Choroid plexus epithelial cell (primary cell): ENCODE results near the gene LYPLA2.

Source experiments
- DNase-seq: peaks from one replicate; pipeline ENCODE4 v3.0.0-alpha.2; 2010; ENCODE audit warnings: low read depth
- H3K4me3 ChIP-seq: 2 replicates; pipeline ENCODE4 v1.5.1; 2011; ENCODE audit warnings: low read depth, mild to moderate bottlenecking, control low read depth, low read length, moderate library complexity
- TF ChIP-seq, protein P1 (sequence below): conservative IDR thresholded peaks from 2 replicates; pipeline ENCODE4 v1.5.1; 2011; ENCODE audit warnings: low read depth, mild to moderate bottlenecking, control low read depth, inconsistent platforms, low read length, moderate library complexity

The LYPLA2 gene

DNA sequence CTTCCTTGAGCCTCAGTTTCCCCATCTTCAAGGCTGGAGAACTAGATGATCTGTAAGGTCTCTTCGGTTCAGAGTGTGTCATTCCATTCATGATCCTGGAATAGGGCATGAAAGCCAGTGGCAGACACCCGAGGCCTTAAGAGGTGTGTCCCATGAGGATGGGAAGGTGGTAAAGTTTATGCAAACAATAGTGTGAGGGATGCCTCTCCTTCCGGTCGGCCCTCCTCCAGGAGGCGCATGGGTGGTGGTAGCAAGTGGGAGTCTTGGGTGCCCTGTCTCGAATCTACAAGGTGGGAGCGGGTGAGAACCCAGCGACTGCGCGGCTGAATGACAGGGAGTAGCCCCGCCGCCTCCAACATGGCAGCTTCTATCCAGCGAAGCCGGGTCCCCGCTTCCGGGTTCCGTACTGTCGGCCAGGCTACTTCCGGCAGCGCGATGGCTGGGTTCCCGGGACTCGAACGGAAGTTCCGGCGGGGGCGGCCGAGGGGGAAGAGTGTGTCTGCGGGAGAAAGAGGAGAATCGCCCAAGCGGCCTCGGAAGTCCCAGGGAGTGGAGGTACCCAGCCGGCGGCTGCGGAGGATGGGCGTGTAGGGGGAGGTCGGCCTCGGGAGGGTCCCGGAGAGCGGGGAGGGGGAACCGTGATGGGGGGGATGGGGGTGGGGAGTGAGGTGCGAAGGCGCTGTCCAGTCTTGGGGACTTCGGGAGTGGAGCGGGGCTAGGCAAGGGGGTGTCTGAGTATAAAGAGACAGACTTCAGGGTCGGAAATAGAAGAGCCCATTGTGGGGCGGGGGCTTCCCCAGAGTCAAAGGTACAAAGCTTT, at the start of gene LYPLA2:
Gene LYPLA2, plus strand, starts transcription at position 450 of the 820 bp plus-strand sequence. CDS start 1,538 bp downstream, outside the sequence.
- H3K4me3 ChIP-seq = peak within 1 kb of the TSS; percentile 82

DNA sequence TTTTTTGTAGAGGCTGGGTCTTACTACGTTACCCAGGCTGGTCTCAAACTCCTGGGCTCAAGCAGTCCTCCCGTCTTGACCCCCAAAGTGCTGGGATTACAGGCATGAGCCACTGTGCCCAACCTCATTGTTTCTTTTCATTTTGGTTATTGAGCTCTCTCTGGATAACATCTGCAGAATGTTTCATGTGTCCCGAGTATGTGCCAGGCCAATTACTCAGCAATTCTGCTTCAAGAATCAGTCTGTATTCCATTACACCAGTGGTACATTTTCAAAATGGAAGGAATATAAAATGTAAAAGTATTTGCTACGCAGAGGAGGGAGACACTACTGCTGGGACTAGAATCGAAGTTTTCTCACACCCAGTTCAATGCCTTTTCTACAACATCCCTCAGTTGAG, 49.3 kb upstream of the LYPLA2 start:
- DNase-seq = no peak
- H3K4me3 ChIP-seq = no peak overlapping the region
- TF ChIP-seq, protein P1, sequence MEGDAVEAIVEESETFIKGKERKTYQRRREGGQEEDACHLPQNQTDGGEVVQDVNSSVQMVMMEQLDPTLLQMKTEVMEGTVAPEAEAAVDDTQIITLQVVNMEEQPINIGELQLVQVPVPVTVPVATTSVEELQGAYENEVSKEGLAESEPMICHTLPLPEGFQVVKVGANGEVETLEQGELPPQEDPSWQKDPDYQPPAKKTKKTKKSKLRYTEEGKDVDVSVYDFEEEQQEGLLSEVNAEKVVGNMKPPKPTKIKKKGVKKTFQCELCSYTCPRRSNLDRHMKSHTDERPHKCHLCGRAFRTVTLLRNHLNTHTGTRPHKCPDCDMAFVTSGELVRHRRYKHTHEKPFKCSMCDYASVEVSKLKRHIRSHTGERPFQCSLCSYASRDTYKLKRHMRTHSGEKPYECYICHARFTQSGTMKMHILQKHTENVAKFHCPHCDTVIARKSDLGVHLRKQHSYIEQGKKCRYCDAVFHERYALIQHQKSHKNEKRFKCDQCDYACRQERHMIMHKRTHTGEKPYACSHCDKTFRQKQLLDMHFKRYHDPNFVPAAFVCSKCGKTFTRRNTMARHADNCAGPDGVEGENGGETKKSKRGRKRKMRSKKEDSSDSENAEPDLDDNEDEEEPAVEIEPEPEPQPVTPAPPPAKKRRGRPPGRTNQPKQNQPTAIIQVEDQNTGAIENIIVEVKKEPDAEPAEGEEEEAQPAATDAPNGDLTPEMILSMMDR = no peak

More for the DNA sequence above, at the start of gene LYPLA2:
- TF ChIP-seq, protein P1 = peak; percentile 17
- peak; percentile 91 for DNase-seq

- TF ChIP-seq, protein P1 = no peak
- H3K4me3 ChIP-seq = peak overlapping the region; percentile 91
- no peak for DNase-seq
Observed at GRCh38 chr1:23742670-23743286, 48.2 kb upstream of the LYPLA2 start.

- peak within 1 kb of the TSS; percentile 91 for H3K4me3 ChIP-seq
- TF ChIP-seq, protein P1 = no peak
- DNase-seq = peak; percentile 62
Observed at GRCh38 chr1:23743287-23744152, 47.4 kb upstream of the LYPLA2 start, which contains the start of gene ELOA. Gene ELOA (plus strand): TSS chr1:23743471. CDS start chr1:23743504, 33 bp downstream.

DNA sequence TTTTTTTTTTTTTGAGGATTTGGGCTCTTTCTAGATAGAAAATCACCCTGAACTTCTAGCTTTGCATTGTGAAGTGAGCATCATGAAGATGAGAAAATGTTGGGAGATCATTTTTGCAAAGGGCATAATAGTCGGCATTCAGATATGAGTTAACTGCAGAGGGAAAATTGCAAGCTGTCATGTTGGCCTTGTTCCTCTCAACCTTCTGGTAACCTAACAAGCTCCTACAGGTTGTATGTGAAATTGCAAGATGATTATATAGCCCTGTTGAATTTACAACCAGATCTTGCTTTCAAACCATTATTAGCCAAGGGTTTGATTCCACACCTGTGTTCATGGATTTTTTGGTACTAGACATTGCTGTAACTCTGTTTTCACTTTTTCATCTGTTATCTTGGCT, 45.4 kb upstream of the LYPLA2 start:
- no peak overlapping the region for H3K4me3 ChIP-seq
- DNase-seq = peak; percentile 70
- TF ChIP-seq, protein P1 = peak; percentile 57

DNA sequence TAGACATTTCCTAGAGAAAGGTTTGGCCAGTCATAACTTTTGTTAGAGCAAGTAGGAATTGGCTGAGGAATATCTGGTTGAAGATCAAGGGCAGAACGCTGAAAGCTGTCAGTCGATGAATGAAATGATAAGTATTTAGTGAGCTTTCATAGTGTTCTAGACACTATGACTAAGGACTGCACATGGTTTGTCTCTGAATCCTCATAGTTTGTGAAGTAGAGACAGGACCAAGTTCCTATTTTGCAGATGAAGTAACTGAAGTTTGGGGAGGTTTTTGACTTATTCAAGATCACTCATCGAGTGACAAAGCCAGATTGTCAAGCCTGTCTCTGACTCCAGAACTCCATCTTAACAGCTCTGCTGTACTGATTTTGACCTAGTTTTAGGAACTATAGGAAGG, 42.9 kb upstream of the LYPLA2 start:
- no peak for DNase-seq
- H3K4me3 ChIP-seq = no peak overlapping the region
- TF ChIP-seq, protein P1 = no peak
